HG03175 (cell line): ENCODE data around the gene LILRB3.
"Not testable (repeated sequence)": the region's sequence is repeated elsewhere in the genome, so short reads cannot be mapped to it uniquely, and the experiment has no call there.

Experiments
- ATAC-seq: cut with Tn5 transposase; IDR thresholded peaks from one replicate; pipeline ENCODE4 v1.9.1; 2021; ENCODE audit warnings: mild to moderate bottlenecking, moderate library complexity; ENCODE audit not compliant: unreplicated experiment

LILRB3 gene

DNA sequence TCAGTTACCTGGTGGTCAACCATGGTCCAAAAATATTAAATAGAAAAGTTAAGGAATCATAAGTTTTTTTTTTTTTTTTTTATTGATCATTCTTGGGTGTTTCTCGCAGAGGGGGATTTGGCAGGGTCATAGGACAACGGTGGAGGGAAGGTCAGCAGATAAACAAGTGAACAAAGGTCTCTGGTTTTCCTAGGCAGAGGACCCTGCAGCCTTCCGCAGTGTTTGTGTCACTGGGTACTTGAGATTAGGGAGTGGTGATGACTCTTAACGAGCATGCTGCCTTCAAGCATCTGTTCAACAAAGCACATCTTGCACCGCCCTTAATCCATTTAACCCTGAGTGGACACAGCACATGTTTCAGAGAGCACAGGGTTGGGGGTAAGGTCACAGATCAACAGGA, 8.6 kb downstream of the LILRB3 start:
- ATAC-seq = not testable (repeated sequence)

- ATAC-seq = no peak
These were observed 11.6 kb downstream of the LILRB3 start for GRCh38 chr19:54211235-54211634.

- ATAC-seq = no peak
These were observed 12.9 kb downstream of the LILRB3 start for GRCh38 chr19:54209811-54210494.

DNA sequence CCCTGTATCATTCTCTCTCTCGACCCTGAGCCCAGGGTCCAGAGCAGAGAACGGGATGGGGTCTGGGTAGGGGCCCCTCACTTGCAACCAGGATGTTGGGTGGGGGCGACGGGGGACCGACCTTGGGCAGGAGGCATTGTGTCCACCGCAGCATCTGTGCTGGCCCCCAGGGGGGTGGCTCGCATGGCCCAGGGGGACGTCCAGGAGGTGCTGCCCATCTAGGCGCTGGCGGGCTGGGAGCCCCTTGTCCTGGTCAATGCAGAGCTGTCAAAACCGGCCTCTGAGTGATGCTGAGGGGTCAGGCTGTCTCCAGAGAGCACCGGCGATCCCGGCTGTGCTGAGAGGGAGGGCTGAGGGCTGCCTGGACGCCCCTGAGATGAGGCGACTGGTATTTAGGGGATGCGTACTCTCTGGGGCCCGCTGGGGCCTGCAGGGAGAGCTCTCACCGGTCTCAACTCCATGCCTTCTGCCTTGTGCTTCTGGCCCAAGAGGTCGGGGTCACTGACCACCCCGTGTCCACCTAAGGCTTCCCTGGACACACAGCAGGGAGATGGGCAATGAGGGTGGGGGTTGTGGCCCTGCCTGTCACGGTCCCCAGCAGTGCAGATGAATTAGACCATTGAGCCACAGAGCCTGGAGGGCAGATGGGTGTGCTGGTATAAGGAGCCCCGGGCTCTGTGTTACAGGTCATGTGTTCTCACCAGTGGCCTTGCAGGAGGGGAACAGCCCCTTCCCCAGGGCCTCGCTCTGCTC, 13.6 kb downstream of the LILRB3 start:
- ATAC-seq = no peak

GRCh38 chr19:54208784-54209057, 14.1 kb downstream of the LILRB3 start:
- no peak for ATAC-seq

- peak; percentile 38 for ATAC-seq
These were observed 14.6 kb downstream of the LILRB3 start for GRCh38 chr19:54207983-54208783.

DNA sequence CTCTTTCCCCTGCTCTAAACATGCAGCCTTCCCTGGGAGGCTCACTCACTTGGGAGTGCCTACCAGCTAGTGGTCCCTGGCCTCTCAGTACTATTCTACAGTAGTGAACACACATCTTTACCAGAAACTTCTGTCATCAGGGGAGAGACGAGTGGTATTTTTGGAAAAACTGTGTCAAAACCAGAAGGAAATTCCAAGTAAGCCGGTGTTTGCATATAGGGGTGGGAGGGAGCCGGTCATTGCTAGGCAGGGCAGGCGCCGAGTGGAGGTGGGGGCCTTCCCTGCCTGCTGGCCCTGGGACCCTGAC, 15.2 kb downstream of the LILRB3 start:
- no peak for ATAC-seq

GRCh38 chr19:54207193-54207592, 15.6 kb downstream of the LILRB3 start:
- not testable (repeated sequence) for ATAC-seq

GRCh38 chr19:54206831-54207177, 16.0 kb downstream of the LILRB3 start:
- ATAC-seq = no peak

- ATAC-seq = no peak
These were observed 16.6 kb downstream of the LILRB3 start for GRCh38 chr19:54206030-54206830.

DNA sequence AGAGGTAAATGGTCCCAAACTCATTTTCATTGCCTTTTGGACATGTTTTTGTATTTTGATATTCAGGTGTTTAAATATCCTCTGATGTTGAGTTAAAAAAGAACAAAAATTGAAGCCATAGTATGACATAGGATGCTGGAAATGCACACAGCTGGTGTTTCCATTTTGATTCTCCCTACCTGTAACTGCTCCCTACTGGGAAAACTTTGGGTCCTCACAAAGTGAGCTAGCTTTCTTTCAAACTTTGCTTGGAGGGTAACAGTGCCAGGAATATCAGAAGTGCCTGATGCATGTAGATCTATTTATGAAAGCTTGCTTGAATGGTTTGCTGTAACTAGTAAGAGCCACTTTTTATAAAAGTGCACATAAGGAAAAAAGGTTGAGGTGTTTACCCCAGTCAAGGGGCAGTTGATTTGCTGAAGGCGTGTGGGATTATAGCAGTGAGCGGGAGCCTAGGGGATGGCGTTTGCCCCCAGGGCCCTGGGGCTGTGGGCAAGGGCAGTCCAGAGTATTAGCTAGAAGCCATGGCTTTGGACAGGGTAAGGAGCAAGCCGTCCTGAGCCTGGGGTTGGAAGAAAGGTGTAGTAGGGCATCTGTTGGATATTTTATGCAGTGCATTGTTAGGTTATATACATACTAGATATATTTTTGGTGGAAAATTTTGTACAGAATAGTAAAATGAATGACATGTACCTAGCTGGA, 17.9 kb downstream of the LILRB3 start:
- no peak for ATAC-seq

DNA sequence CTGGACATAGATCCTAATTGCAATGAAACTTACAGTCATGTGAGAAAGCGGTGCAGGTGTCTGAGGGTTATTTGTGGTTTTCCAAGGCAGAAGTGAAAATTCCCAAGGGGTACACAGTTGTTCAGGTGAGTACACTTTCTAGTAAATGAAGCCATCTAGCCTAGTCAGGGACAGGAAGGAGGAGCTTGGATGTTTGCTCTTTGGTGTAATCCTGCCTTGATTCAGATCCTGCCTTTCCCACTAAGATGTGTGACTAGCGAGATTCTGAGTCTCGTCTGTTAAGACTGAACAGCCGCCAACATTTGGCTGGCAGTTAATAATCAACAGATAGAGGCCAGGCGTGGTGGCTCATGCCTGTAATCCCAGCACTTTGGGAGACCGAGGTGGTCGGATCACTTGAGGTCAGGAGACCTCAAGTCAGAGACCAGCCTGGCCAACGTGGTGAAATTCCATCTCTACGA, 19.6 kb downstream of the LILRB3 start:
- ATAC-seq = no peak

DNA sequence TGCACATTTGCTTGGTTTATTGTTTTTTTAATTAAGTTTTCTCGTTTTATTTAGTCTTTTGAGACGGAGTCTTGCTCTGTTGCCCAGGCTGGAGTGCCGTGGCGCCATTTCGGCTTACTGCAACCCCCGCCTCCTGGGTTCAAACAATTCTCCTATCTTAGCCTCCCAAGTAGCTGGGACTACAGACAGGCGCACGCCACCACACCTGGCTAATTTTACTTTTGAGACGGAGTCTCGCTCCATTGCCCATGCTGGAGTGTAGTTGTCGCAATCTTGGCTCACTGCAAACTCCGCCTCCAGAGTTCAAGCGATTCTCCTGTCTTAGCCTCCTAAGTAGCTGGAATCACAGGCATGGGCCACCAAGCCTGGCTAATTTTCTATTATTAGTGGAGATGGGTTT, 20.8 kb downstream of the LILRB3 start:
- no peak for ATAC-seq

DNA sequence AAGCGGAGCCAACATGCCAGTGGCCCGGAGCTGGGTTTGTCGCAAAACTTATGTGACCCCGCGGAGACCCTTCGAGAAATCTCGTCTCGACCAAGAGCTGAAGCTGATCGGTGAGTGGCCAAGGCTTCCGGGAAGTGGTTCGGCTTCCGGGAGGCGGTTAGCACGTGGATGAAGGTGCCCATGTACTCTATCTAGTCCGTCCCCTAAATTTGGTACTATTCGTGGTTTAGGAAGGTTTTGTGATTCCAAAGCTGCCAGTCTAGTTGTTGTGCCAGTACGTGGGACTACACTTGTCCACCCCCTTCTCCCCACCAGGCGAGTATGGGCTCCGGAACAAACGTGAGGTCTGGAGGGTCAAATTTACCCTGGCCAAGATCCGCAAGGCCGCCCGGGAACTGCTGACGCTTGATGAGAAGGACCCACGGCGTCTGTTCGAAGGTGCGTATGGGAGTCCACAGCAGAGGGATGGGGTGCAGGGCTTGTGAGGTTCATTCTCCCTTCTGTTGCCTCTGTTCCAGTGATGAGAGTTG, 21.6 kb downstream of the LILRB3 start:
- no peak for ATAC-seq

DNA sequence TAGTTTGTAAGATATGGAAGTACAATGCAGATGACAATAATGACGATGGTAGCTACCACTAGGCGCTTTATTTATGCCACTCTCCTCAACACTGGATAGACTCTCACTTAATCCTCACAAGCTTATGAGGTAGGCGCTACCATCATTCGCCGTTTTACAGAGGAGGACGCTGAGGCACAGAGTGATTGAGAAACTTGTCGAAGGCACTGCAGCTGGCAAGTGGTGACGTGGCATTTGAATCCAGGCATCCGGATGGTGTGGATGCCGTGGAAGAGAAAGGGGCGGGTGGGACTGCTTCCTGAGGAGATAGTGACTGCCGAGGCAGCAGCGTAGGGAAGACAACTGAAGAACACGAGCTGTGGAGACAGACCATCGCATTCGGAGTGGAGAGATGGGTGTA, 23.4 kb downstream of the LILRB3 start:
- ATAC-seq = no peak

DNA sequence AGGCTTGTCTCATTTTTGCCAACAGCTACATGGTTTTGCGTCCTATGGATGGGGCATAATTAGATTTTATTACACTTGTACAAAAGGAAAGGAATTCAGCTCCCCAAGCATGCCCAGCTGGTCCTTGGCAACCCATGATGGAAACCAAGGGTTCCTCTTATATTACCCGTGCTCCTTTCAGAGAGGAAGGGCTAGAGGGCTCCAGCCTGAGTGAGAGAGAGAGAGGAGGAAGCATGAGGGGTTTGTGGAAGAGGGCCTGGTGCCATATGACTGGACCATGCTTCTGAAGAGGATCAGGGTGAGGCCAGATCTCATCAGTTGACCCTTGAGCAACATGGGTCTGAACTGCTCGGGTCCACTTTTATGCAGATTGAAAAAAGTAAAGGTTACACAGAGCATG, 25.7 kb downstream of the LILRB3 start:
- no peak for ATAC-seq

GRCh38 chr19:54196536-54196935, 26.3 kb downstream of the LILRB3 start:
- ATAC-seq = no peak

DNA sequence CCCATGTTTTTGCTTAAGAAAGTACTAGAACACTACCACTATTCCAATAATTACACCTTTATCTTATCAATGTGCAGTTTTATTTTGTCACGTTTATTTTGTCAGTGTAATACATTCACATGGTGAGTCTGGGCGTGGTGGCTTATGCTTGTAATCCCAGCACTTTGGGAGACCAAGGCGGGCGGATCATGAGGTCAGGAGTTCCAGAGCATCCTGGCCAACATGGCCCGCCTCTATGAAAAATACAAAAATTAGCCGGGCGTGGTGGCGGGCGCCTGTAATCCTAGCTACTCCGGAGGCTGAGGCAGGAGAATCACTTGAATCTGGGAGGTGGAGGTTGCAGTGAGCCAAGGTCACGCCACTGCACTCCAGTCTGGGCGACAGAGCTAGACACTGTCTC, 28.3 kb downstream of the LILRB3 start:
- not testable (repeated sequence) for ATAC-seq

- ATAC-seq = no peak
These were observed 29.8 kb downstream of the LILRB3 start for GRCh38 chr19:54193011-54193410.

DNA sequence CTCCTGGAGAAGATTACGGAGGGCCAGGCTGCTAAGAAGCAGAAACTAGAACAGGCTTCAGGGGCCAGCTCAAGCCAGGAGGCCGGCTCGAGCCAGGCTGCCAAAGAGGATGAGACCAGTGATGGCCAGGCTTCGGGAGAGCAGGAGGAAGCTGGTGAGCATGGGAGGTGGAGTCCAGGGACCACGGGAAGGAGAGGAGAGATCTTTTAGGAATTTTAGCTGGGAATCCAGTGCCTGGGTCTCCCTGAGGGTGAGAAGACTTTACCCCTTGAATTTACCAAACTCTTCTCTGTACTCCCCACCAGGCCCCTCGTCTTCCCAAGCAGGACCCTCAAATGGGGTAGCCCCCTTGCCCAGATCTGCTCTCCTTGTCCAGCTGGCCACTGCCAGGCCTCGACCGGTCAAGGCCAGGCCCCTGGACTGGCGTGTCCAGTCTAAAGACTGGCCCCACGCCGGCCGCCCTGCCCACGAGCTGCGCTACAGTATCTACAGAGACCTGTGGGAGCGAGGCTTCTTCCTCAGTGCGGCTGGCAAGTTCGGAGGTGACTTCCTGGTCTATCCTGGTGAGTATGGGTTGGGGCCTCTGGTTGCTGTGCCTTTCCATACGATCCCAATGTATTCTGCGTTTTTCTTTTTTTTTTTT, 30.9 kb downstream of the LILRB3 start:
- no peak for ATAC-seq
